Measurements from ENCODE around the gene KRT5. TPM values are rescaled to one million over a fixed set of nuclear protein-coding genes. Genes with fewer than 3 reads are reported as not detected.

The KRT5 gene
- total RNA-seq (0.72 and 0.86 TPM in 2 replicates), polyA plus RNA-seq (0.21 and 0.32 TPM in 2 replicates), polyA minus RNA-seq (1.1 and 3.3 TPM in 2 replicates), Bru-seq, nascent RNA (percentile 30 among the genes with signal in this experiment), BruChase-seq, experiment 1, labeled RNA remaining after a 6-hour chase (percentile 37 among the genes with signal in this experiment), BruChase-seq, experiment 2, labeled RNA remaining after a 2-hour chase (percentile 26 among the genes with signal in this experiment)
- 0.08 TPM in 2 replicates for polyA plus RNA-seq (2011; cell fraction: cytosol; rRNA removed)
- polyA plus RNA-seq (2011; cell fraction: nucleus; rRNA removed), result 2.9 TPM in 1 of 2 replicates, not detected in the other
- polyA plus RNA-seq (2012), result 0.25 TPM in 1 of 2 replicates, not detected in the other
- not detected for polyA minus RNA-seq (2011; cell fraction: cytosol; rRNA and poly(A)+ RNA removed)
- 0.67 and 1.1 TPM in 2 replicates for polyA minus RNA-seq (2011; cell fraction: nucleus; rRNA and poly(A)+ RNA removed)
- long read RNA-seq, result 0 reads

DNA sequence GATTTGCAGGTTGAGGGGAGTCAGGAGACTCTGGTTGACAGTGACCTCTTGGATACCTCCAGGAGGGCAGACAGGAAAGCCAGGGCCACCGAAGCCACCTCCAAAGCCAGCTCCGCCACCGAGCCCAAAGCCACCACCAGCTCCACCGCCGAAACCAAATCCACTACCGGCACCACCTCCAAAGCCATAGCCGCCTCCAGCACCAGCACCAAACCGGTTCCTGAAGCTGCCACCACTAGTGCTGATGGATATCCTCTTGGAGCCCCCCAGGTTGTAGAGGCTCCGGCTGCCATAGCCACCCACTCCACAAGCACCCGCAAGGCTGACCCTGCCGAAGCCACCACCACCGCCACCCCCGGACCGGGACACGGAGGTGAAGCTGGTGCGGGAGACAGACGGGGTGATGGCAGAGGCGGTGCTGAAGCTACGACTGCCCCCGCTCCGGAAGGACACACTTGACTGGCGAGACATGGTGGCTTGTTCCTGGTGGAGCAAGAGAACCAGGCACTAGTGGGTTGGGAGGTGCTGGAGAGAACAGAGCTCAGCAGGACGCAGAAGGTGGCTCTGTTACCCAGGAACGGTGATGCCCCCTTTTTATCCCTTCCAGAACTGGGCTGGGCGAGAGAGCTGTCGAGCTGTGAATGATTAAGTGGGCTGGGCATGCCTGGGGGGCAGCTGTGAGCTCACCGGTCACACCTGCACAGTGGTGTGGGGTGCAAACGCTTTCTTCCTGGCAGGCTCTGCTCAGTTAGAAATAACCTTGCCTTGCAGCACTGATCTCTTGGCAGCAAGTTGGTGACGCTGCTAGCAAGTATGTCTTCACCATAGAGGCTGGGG, at the start of gene KRT5:
TSS of gene KRT5 (minus strand) at position 569 of the 837 bp plus-strand sequence. CDS start at position 471, 98 bp downstream.
- ChIA-PET POLR2A (no interaction called here), CTCF (interaction anchor here (1.1 kb wide), 1 partner anchor 360 kb away, joined by 3 read pairs; no protein-coding TSS in a partner anchor)
- intact Hi-C loops (cut with micrococcal nuclease) (no loop called here), dilution Hi-C loops (cut with MboI; ENCODE audit: extremely low pct_ligation_motif_present, low sequenced_read_pairs) (no loop called here)
- Histone ChIP-seq H3K4me3 (replicated peaks in 1 of 3; ENCODE audit: insufficient read depth in 1 of 3, low read depth in 1 of 3, low read length in 3 of 3) (no peak within 1 kb of the TSS), H4K20me1 (replicated peaks; ENCODE audit: control insufficient read depth, extremely low read depth, insufficient read depth, low read length) (no peaks in the 10 kb centered on the region), H3K9ac (replicated peaks; ENCODE audit: extremely low read depth, insufficient read depth, low read length) (no peak within 1 kb of the TSS), H3K9me1 (replicated peaks; ENCODE audit: control insufficient read depth, extremely low read depth, insufficient read depth, low read length) (no peaks in the 10 kb centered on the region), H3K79me2 (ENCODE audit: control insufficient read depth, insufficient read depth, low read length) (no peaks in the 10 kb centered on the region), H3K36me3 (ENCODE audit: control insufficient read depth in 2 of 2, extremely low read depth in 1 of 2, insufficient read depth in 2 of 2, low read length in 2 of 2) (no peaks in the 10 kb centered on the region), H3K27me3 (ENCODE audit: control insufficient read depth in 2 of 2, insufficient read depth in 2 of 2, low read length in 2 of 2) (no peaks in the 10 kb centered on the region), H3K9me3 (replicated peaks; ENCODE audit: control insufficient read depth, insufficient read depth, low read length) (no peaks in the 10 kb centered on the region), H3K4me1 (ENCODE audit: control insufficient read depth, extremely low read depth, insufficient read depth, low read length) (no peaks in the 10 kb centered on the region), H2AFZ (ENCODE audit: low read depth, low read length) (no peak within 1 kb of the TSS), H3K27ac (ENCODE audit: insufficient read depth, low read depth, low read length) (no peak within 1 kb of the TSS), H3K4me2 (ENCODE audit: insufficient read depth, low read length) (no peak within 1 kb of the TSS)
- no TSS peak for BruUV-seq (replicated peaks)
- no peak for FAIRE-seq
- DNase-seq (ENCODE audit: low read depth, low spot score), result no peak
- TF ChIP-seq, protein P1, sequence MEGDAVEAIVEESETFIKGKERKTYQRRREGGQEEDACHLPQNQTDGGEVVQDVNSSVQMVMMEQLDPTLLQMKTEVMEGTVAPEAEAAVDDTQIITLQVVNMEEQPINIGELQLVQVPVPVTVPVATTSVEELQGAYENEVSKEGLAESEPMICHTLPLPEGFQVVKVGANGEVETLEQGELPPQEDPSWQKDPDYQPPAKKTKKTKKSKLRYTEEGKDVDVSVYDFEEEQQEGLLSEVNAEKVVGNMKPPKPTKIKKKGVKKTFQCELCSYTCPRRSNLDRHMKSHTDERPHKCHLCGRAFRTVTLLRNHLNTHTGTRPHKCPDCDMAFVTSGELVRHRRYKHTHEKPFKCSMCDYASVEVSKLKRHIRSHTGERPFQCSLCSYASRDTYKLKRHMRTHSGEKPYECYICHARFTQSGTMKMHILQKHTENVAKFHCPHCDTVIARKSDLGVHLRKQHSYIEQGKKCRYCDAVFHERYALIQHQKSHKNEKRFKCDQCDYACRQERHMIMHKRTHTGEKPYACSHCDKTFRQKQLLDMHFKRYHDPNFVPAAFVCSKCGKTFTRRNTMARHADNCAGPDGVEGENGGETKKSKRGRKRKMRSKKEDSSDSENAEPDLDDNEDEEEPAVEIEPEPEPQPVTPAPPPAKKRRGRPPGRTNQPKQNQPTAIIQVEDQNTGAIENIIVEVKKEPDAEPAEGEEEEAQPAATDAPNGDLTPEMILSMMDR (IDR thresholded peaks at IDR 0.05; ENCODE audit: extremely low read depth in 1 of 2, insufficient read depth in 1 of 2, low read depth in 1 of 2, low read length in 2 of 2), result no peak
- TF ChIP-seq POLR2A (IDR thresholded peaks at IDR 0.05; ENCODE audit: low read depth, low read length), result no peak
- TF ChIP-seq, protein P2, sequence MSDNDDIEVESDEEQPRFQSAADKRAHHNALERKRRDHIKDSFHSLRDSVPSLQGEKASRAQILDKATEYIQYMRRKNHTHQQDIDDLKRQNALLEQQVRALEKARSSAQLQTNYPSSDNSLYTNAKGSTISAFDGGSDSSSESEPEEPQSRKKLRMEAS (IDR thresholded peaks at IDR 0.05; ENCODE audit: insufficient read depth, insufficient read length), result no peak
- no peak for TF ChIP-seq FOS (IDR thresholded peaks at IDR 0.05; ENCODE audit: borderline replicate concordance, insufficient read depth, low read length)
- TF ChIP-seq GATA2 (IDR thresholded peaks at IDR 0.05; ENCODE audit: insufficient read depth, insufficient read length, low read depth, low read length), result no peak
- TF ChIP-seq JUN (IDR thresholded peaks at IDR 0.05; ENCODE audit: borderline replicate concordance, insufficient read depth, insufficient read length, low read depth), result no peak
- no peak for TF ChIP-seq POLR2AphosphoS5 (IDR thresholded peaks at IDR 0.05; ENCODE audit: insufficient read depth, low read depth, low read length)
